ENCODE data around the gene VWA3B. TPM values are rescaled to one million over a fixed set of nuclear protein-coding genes. Genes with fewer than 3 reads are reported as not detected.
A peak's percentile ranks its signal among the peaks of the same experiment; 100 is the strongest.

The VWA3B gene
- total and polyA plus RNA-seq, 2 donors (not counting 3 experiments of a cell fraction or from before 2014, with no cell fraction given): not detected

DNA sequence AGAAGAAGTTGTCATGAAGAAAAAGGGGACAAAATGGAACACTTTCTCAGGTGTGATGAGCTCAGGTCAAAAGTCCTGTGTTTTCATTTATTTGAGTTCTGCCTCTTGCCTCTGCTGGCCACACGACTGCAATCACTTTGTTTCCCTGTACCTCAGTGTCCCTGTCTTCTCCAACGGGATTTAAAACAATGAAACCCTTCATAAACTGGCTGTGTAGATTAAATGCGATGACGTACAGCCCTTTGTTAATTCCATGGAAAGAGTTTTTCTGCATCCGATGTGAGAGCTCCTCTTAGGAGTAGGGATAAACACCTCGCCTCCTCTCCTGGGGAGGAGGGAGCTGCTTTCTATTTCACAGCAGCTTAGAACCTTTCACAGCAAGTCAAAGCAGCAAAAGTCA is 207.7 kb downstream of the VWA3B start:
- Histone ChIP-seq H3K9ac (replicated peaks; ENCODE audit: extremely low read depth, insufficient read depth, low read length) (peak overlapping the region; percentile 65), H2AFZ (ENCODE audit: low read depth, low read length) (peak overlapping the region; percentile 57), H3K4me2 (ENCODE audit: insufficient read depth, low read length) (peak overlapping the region; percentile 65), H3K27me3 (ENCODE audit: control insufficient read depth in 2 of 2, insufficient read depth in 2 of 2, low read length in 2 of 2) (no peaks in the 10 kb centered on the region), H3K27ac (ENCODE audit: insufficient read depth, low read depth, low read length) (peak overlapping the region; percentile 92), H4K20me1 (replicated peaks; ENCODE audit: control insufficient read depth, extremely low read depth, insufficient read depth, low read length) (no peaks in the 10 kb centered on the region), H3K9me1 (replicated peaks; ENCODE audit: control insufficient read depth, extremely low read depth, insufficient read depth, low read length) (no peaks in the 10 kb centered on the region), H3K4me3 (replicated peaks in 1 of 3; ENCODE audit: insufficient read depth in 1 of 3, low read depth in 1 of 3, low read length in 3 of 3) (peak overlapping the region in 1 of 3 experiments; percentile 13), H3K79me2 (ENCODE audit: control insufficient read depth, insufficient read depth, low read length) (no peaks in the 10 kb centered on the region), H3K36me3 (ENCODE audit: control insufficient read depth in 2 of 2, extremely low read depth in 1 of 2, insufficient read depth in 2 of 2, low read length in 2 of 2) (no peaks in the 10 kb centered on the region), H3K9me3 (replicated peaks; ENCODE audit: control insufficient read depth, insufficient read depth, low read length) (no peaks in the 10 kb centered on the region), H3K4me1 (ENCODE audit: control insufficient read depth, extremely low read depth, insufficient read depth, low read length) (peaks cover 30% of the 10 kb centered on the region)
- BruUV-seq (replicated peaks): no TSS peak
- ChIA-PET POLR2A (no interaction called here), CTCF (interaction anchor here (0.6 to 2.5 kb wide), 4 partner anchors 9 to 90 kb away, joined by 3 to 7 read pairs (median 4); no protein-coding TSS in a partner anchor)
- FAIRE-seq (no peak), DNase-seq (ENCODE audit: low read depth, low spot score) (peak; percentile 85)
- dilution Hi-C loops (cut with MboI; ENCODE audit: extremely low pct_ligation_motif_present, low sequenced_read_pairs): no loop called here
- no peak for TF ChIP-seq MYC (IDR thresholded peaks at IDR 0.05; ENCODE audit: low read depth, low read length)
- TF ChIP-seq, protein P1, sequence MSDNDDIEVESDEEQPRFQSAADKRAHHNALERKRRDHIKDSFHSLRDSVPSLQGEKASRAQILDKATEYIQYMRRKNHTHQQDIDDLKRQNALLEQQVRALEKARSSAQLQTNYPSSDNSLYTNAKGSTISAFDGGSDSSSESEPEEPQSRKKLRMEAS (IDR thresholded peaks at IDR 0.05; ENCODE audit: insufficient read depth, insufficient read length): no peak
- no peak for TF ChIP-seq POLR2AphosphoS5 (IDR thresholded peaks at IDR 0.05; ENCODE audit: insufficient read depth, low read depth, low read length)
- TF ChIP-seq EZH2 (IDR thresholded peaks at IDR 0.05; ENCODE audit: borderline replicate concordance, low read depth, low read length, severe bottlenecking): no peak
- TF ChIP-seq JUN (IDR thresholded peaks at IDR 0.05; ENCODE audit: borderline replicate concordance, insufficient read depth, insufficient read length, low read depth): no peak
- no peak for TF ChIP-seq FOS (IDR thresholded peaks at IDR 0.05; ENCODE audit: borderline replicate concordance, insufficient read depth, low read length)
- TF ChIP-seq POLR2A (IDR thresholded peaks at IDR 0.05; ENCODE audit: low read depth, low read length): no peak
- TF ChIP-seq, protein P2, sequence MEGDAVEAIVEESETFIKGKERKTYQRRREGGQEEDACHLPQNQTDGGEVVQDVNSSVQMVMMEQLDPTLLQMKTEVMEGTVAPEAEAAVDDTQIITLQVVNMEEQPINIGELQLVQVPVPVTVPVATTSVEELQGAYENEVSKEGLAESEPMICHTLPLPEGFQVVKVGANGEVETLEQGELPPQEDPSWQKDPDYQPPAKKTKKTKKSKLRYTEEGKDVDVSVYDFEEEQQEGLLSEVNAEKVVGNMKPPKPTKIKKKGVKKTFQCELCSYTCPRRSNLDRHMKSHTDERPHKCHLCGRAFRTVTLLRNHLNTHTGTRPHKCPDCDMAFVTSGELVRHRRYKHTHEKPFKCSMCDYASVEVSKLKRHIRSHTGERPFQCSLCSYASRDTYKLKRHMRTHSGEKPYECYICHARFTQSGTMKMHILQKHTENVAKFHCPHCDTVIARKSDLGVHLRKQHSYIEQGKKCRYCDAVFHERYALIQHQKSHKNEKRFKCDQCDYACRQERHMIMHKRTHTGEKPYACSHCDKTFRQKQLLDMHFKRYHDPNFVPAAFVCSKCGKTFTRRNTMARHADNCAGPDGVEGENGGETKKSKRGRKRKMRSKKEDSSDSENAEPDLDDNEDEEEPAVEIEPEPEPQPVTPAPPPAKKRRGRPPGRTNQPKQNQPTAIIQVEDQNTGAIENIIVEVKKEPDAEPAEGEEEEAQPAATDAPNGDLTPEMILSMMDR (IDR thresholded peaks at IDR 0.05; ENCODE audit: extremely low read depth in 1 of 2, insufficient read depth in 1 of 2, low read depth in 1 of 2, low read length in 2 of 2): no peak
- TF ChIP-seq GATA2 (IDR thresholded peaks at IDR 0.05; ENCODE audit: insufficient read depth, insufficient read length, low read depth, low read length): no peak
- intact Hi-C loops (cut with micrococcal nuclease): no loop called here

Data from endothelial cell of umbilical vein (primary cell).